GM06990 (cell line): ENCODE data around the gene ANKRD11.
"Not testable (repeated sequence)": the region's sequence is repeated elsewhere in the genome, so short reads cannot be mapped to it uniquely, and the experiment has no call there.

Experiments
- DNase-seq: peaks from one replicate; pipeline ENCODE4 v3.0.0-alpha.2; 2011; ENCODE audit not compliant: insufficient read length; ENCODE audit errors: extremely low read depth
- H3K27me3 ChIP-seq: replicated peaks from 2 replicates; pipeline ENCODE4 v1.6.0; 2011; ENCODE audit warnings: low read length; ENCODE audit not compliant: control insufficient read depth, insufficient read depth
- H3K36me3 ChIP-seq: 2 replicates; pipeline ENCODE4 v1.5.1; 2011; ENCODE audit warnings: low read length; ENCODE audit not compliant: control insufficient read depth, insufficient read depth
- H3K4me3 ChIP-seq: replicated peaks from 2 replicates; pipeline ENCODE4 v1.5.1; 2011; ENCODE audit warnings: low read depth, mild to moderate bottlenecking, control low read depth, low read length
- CTCF ChIP-seq: IDR thresholded peaks from 2 replicates; pipeline ENCODE4 v1.5.1; 2011; ENCODE audit warnings: low read length, control low read depth, mild to moderate bottlenecking, inconsistent platforms; ENCODE audit not compliant: insufficient read depth, poor library complexity, severe bottlenecking

ANKRD11 gene

DNA sequence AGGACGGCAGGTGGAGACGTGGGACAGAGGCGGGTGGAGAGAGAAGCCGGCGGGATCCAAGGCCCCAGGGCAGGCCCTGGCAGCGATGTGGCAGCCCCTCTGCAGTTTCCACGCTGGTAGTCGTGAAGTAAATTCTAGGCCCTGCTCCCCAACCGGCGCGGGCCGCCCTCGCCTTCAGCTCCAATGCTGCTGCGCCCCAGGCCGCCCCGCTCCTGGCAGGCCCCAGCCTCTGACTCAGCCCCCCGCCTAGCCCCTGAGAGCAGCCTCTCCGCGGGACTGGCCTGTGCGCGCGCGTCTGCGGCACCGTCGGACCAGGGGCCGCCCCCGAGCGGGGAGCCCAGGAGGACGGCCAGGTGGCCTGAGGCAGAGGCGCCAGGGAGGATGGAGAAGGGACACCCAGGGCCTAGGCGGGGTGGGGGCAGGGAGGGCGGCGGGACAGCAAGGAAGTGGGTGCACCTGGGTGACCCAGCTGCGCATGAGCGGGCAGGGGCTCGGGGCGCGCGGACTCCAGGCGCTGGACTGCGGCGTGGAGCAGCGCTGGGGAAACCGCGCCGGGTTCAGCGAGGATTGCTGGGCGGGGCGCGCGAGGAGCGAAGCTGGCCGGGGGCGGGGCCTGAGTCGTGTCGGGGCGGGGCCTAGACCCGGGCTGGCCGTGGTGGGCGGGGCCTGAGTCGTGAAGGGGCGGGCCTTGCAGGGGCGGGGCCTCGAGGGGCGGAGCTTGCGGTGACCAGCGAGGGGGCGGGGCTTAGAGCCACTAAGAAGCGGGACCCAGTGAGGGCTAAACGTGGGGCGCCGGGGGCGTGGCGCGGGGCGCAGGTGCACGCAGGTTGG lies 243.2 kb downstream of the ANKRD11 start:
- H3K4me3 ChIP-seq: peak overlapping the region; percentile 55
- no peak for TF ChIP-seq CTCF
- H3K27me3 ChIP-seq: no peaks in the 10 kb centered on the region
- peak; percentile 81 for DNase-seq
- H3K36me3 ChIP-seq: no peaks in the 10 kb centered on the region

GRCh38 chr16:89246383-89246902 lies 243.9 kb downstream of the ANKRD11 start:
- DNase-seq: no peak
- H3K4me3 ChIP-seq: no peak overlapping the region
- no peak for TF ChIP-seq CTCF
- no peaks in the 10 kb centered on the region for H3K36me3 ChIP-seq
- no peaks in the 10 kb centered on the region for H3K27me3 ChIP-seq

DNA sequence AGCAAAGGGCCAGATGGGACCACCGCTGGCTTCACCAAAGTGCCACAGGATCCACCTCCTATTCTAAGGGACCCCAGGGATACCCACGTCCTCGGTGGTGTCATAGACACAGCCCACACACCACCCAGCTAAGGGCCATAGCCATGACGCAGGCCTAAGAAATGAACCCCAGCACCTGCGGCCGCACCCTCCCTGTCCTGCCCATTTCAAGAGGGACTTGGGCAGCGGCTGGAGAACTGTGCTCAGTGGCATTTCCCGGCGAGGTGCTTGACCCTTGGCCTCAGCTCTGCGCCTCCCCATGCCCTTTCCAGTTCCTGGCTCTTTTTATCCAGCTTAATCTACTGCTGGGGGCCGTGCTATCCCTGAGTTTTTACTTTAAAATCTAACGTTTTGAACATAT lies 245.6 kb downstream of the ANKRD11 start:
- no peak for DNase-seq
- Histone ChIP-seq H3K4me3 (no peak overlapping the region), H3K27me3 (no peaks in the 10 kb centered on the region), H3K36me3 (no peaks in the 10 kb centered on the region)
- TF ChIP-seq CTCF: no peak

- DNase-seq, H3K4me3 ChIP-seq, H3K27me3 ChIP-seq, H3K36me3 ChIP-seq: not testable (repeated sequence)
Measured at GRCh38 chr16:89244264-89244663, 246.1 kb downstream of the ANKRD11 start.

DNA sequence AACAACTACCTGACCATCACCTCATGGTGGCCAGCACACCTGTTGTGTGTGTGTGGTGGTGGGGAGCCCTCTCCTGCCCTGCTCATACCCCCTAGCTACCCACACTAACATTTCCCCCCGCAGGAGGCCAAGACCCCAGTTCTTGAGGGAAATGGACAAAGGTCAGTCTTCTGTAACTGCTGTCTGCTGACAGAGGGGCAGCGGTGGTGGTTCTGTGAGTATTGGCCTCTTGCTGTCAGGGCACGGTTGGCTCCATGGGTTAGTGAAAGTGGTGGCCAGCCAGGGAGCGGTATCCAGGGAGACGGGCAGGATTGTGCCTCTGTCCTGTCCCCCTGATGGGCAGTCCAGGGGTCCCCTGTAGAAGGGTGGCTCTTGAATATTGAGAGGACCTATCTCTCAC lies 246.7 kb downstream of the ANKRD11 start:
- TF ChIP-seq CTCF: no peak

DNA sequence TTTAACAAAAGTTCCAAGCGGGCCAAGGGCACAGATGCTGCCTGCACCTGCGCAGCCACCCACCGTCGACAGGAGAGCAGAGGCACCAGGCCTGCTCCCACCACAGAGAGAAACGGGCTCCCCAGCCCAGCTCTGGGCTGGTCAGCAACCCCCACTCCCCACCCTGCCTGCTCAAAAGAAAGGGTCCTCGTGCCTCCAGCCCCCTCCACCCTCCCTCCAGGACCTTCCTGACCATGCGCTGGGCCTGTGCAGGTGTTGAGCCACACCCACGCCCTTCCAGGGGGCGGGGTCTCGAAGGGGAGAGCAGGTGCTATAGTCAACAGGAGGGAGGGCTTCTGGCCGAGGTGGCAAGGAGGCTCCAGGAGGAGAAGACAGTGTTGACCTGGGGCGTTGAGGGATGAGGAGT lies 247.6 kb downstream of the ANKRD11 start:
- Histone ChIP-seq H3K36me3 (no peaks in the 10 kb centered on the region), H3K4me3 (no peak overlapping the region), H3K27me3 (no peaks in the 10 kb centered on the region)
- DNase-seq: no peak
- no peak for TF ChIP-seq CTCF

More for the DNA sequence above, 246.7 kb downstream of the ANKRD11 start:
- Histone ChIP-seq H3K4me3 (no peak overlapping the region), H3K36me3 (no peaks in the 10 kb centered on the region), H3K27me3 (no peaks in the 10 kb centered on the region)
- DNase-seq: no peak
